Measurements from ENCODE around the gene RBM39. TPM values are rescaled to one million over a fixed set of nuclear protein-coding genes. Genes with fewer than 3 reads are reported as not detected.

RBM39 gene
- total and polyA plus RNA-seq, 10 of the 15 experiments (the other 5 are each of a cell fraction or from before 2014, with no cell fraction given), result 135 to 280 (median 217) TPM

GRCh38 chr20:35716330-35716729 is 25.7 kb downstream of the RBM39 start (continued):
- TF ChIP-seq HSF1 (IDR thresholded peaks at IDR 0.05; ENCODE audit: low read depth, low read length) (no peak), CHD2 (IDR thresholded peaks at IDR 0.05; ENCODE audit: borderline replicate concordance, low read depth, low read length) (no peak), RB1 (IDR thresholded peaks at IDR 0.05; ENCODE audit: borderline replicate concordance) (no peak)

- no peaks in the 10 kb centered on the region for H3K27me3 ChIP-seq (replicated peaks in 1 of 2; ENCODE audit: control insufficient read depth in 2 of 2, insufficient read depth in 2 of 2, low read length in 1 of 2)
- ChIA-PET CTCF (interaction anchor here (0.7 to 1.0 kb wide), 2 partner anchors 12 to 124 kb away, joined by 3 read pairs; no protein-coding TSS in a partner anchor), SMC1A (ENCODE audit: uncharacterized antibody, unreplicated experiment) (no interaction called here), POLR2A (interaction anchor here (1.2 kb wide), 1 partner anchor 11 kb away, joined by 3 read pairs; no protein-coding TSS in a partner anchor), RAD21 (ENCODE audit: unreplicated experiment) (no interaction called here)
- 100% methylated on average over 2 of the region's 2 CpGs for WGBS (ENCODE audit: insufficient coverage, insufficient replicate concordance, low lambda C conversion rate, missing lambda C conversion rate)
- peaks cover 16% of the 10 kb centered on the region for H3K4me1 ChIP-seq (ENCODE audit: control insufficient read depth, insufficient read depth, low read length)
- no peak for DNase-seq (ENCODE audit: low read depth, low spot score)
- no peak overlapping the region for H3K27ac ChIP-seq (ENCODE audit: control insufficient read depth, insufficient read depth)
- no peak overlapping the region for H3K4me2 ChIP-seq (ENCODE audit: control insufficient read depth, insufficient read depth)
- H3K9me3 ChIP-seq (replicated peaks; ENCODE audit: control insufficient read depth, insufficient read depth, low read length), result no peaks in the 10 kb centered on the region
- H3K79me2 ChIP-seq (ENCODE audit: control insufficient read depth, insufficient read depth, low read length), result peaks cover 41% of the 10 kb centered on the region
- FAIRE-seq, result no peak
- H3K36me3 ChIP-seq (ENCODE audit: control insufficient read depth in 2 of 2, insufficient read depth in 2 of 2, low read length in 1 of 2), result peaks cover 26 to 59% of the 10 kb centered on the region in 2 experiments
- H4K20me1 ChIP-seq (ENCODE audit: control insufficient read depth, insufficient read depth), result peaks cover 21% of the 10 kb centered on the region
- no peak; the same call in 2 of the 3 replicates for ATAC-seq
- in situ Hi-C loops (cut with MboI) (no loop called here), intact Hi-C loops (cut with micrococcal nuclease; ENCODE audit: unreplicated experiment) (no loop called here)
- H3K4me3 ChIP-seq, result no peak overlapping the region
- TF ChIP-seq POLR2AphosphoS5 (IDR thresholded peaks at IDR 0.05; ENCODE audit: low read length) (0 out of 2 replicates have a peak, but pooled peaks have one; percentile 72), ESRRA (IDR thresholded peaks at IDR 0.05; ENCODE audit: low read length) (no peak)
- H3K9ac ChIP-seq (ENCODE audit: control insufficient read depth, insufficient read depth, low read length), result no peak overlapping the region
- no peak overlapping the region for H2AFZ ChIP-seq (ENCODE audit: control insufficient read depth, low read depth, low read length)
- BruUV-seq (replicated peaks), result no TSS peak
Observed at GRCh38 chr20:35715652-35716051, 26.4 kb downstream of the RBM39 start.

Data from GM12878 (cell line).